ENCODE results near the gene IRX4.

DNA sequence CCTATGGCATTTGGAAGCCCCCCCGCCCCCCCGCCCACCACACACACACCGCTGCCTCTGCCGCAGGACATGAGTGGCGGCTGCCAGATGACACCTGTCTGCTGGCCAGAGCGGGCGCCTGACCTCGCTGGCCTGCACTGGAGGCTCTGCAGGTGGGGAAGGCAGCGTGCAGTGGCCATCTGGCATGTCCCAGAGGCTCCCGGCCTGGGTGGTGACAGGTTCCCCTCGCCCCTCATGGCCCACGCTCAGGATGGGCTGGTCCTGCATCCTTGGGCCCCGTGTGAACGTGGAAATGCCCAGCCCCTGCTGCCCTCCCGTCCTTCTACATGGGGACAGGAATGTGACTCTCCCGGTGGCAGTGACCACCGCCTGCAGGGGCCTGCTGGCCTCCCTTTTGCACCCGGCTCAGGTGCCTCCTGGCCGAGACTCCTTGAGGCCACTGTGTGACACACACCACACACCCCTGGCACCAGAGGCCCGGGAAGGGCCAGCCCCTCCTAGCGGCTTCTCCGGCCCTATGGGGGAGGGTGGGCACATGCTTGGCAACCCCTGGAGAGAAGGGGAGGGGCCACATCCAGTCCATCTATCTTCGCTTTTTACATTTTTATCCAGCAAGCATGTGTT is 30.3 kb downstream of the IRX4 start:
- TF ChIP-seq POLR2A (IDR thresholded peaks at IDR 0.05), result no peak
- TF ChIP-seq, protein P1, sequence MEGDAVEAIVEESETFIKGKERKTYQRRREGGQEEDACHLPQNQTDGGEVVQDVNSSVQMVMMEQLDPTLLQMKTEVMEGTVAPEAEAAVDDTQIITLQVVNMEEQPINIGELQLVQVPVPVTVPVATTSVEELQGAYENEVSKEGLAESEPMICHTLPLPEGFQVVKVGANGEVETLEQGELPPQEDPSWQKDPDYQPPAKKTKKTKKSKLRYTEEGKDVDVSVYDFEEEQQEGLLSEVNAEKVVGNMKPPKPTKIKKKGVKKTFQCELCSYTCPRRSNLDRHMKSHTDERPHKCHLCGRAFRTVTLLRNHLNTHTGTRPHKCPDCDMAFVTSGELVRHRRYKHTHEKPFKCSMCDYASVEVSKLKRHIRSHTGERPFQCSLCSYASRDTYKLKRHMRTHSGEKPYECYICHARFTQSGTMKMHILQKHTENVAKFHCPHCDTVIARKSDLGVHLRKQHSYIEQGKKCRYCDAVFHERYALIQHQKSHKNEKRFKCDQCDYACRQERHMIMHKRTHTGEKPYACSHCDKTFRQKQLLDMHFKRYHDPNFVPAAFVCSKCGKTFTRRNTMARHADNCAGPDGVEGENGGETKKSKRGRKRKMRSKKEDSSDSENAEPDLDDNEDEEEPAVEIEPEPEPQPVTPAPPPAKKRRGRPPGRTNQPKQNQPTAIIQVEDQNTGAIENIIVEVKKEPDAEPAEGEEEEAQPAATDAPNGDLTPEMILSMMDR (IDR thresholded peaks at IDR 0.05), result no peak
